SK-N-MC (cell line): Measurements from ENCODE around the gene EEFSEC.

ENCODE experiments used
- EZH2 ChIP-seq: fragments of 200-600 bp; sonication (generic); IDR thresholded peaks from one replicate; pipeline ENCODE4 v1.6.1; 2017; ENCODE audit warnings: antibody characterized with exemption
- POLR2AphosphoS5 ChIP-seq: IDR thresholded peaks from 2 replicates; pipeline ENCODE4 v1.6.1; 2012; ENCODE audit warnings: mild to moderate bottlenecking, low read depth, low read length, borderline replicate concordance

- TF ChIP-seq POLR2AphosphoS5 (no peak), EZH2 (no peak)
Observed at GRCh38 chr3:128215800-128216495, 62.7 kb downstream of the EEFSEC start.
